Lung (tissue), 12 donors: Measurements from ENCODE around the gene TSPAN19. TPM values are rescaled to one million over a fixed set of nuclear protein-coding genes. Genes with fewer than 3 reads are reported as not detected.

Experiments used
- ATAC-seq: fragments of 200-7000 bp; cut with Tn5 transposase; one replicate; pipeline ENCODE4 v1.9.1; 2020; ENCODE audit warnings: moderate number of reproducible peaks; ENCODE audit not compliant: insufficient read depth, low FRiP score
- DNase-seq, 3 donors: peaks; one replicate each; pipeline ENCODE4 v3.0.0-alpha.2; 2013 to 2017
- H3K27ac ChIP-seq, 2 donors: one replicate each; pipeline ENCODE4 v1.5.1; 2013; ENCODE audit warnings: mild to moderate bottlenecking in 2 of 2, moderate library complexity in 2 of 2, control low read depth in 1 of 2, inconsistent platforms in 1 of 2, low read depth in 1 of 2, low read length in 1 of 2
- H3K27me3 ChIP-seq, 3 donors: one replicate each; pipeline ENCODE4 v1.5.1; 2013; ENCODE audit warnings: low read length in 2 of 3; ENCODE audit not compliant: control insufficient read depth in 3 of 3, insufficient read depth in 3 of 3
- H3K36me3 ChIP-seq, 4 donors: one replicate each; pipeline ENCODE4 v1.5.1; 2013; ENCODE audit warnings: low read length in 4 of 4, mild to moderate bottlenecking in 1 of 4, moderate library complexity in 1 of 4; ENCODE audit not compliant: control insufficient read depth in 4 of 4, insufficient read depth in 4 of 4
- H3K4me1 ChIP-seq, 5 donors: one replicate each; pipeline ENCODE4 v1.5.1; 2013; ENCODE audit warnings: low read length in 5 of 5, mild to moderate bottlenecking in 2 of 5, moderate library complexity in 1 of 5; ENCODE audit not compliant: control insufficient read depth in 5 of 5, insufficient read depth in 5 of 5
- H3K4me3 ChIP-seq: one replicate; pipeline ENCODE4 v1.5.1; 2013; ENCODE audit warnings: mild to moderate bottlenecking, control low read depth, moderate library complexity
- H3K9ac ChIP-seq, 2 donors: one replicate each; pipeline ENCODE4 v1.5.1; 2013; ENCODE audit warnings: low read length in 2 of 2, control low read depth in 1 of 2; ENCODE audit not compliant: insufficient read depth in 1 of 2
- H3K9me3 ChIP-seq, 4 donors: one replicate each; pipeline ENCODE4 v1.5.1; 2013; ENCODE audit warnings: low read length in 3 of 4, mild to moderate bottlenecking in 1 of 4, moderate library complexity in 1 of 4; ENCODE audit not compliant: control insufficient read depth in 4 of 4, insufficient read depth in 3 of 4
- CTCF ChIP-seq: IDR thresholded peaks from 2 replicates; pipeline ENCODE4 v1.5.1; 2012; ENCODE audit warnings: mild to moderate bottlenecking; ENCODE audit errors: control extremely low read depth, extremely low read depth
- whole genome bisulfite sequencing, 2 donors: extraction: QIAGEN DNeasy Blood & Tissue Kit; methylation state at CpG; one replicate each; pipeline ENCODE4 v1.1.7; 2013; 5-methylcytosine and 5-hydroxymethylcytosine counted together
- polyA plus RNA-seq, 2 donors: library from polyadenylated mRNA; stranded (reverse); fragments of 200-250 nt; gene quantifications; one replicate each; pipeline ENCODE4 v1.2.1, GENCODE V29; 2013
- total RNA-seq, 2 donors: library from RNA; depleted of rRNA in 1 of 2; stranded (reverse); fragments of >200 nt in 1 of 2; gene quantifications; one replicate each; pipeline ENCODE4 v1.2.1, GENCODE V29; 2014 to 2021
- donor health status: control.
- donor health status: control.
- donor health status: Bipolar disorder and iron deficiency.
- donor health status: healthy.
- donor health status: DM: yes; HTN: yes; CAD: no.

TSPAN19 gene
- total and polyA plus RNA-seq, 4 donors, result 10.5 to 21.5 (median 15.4) TPM

- TF ChIP-seq CTCF, result no peak
- H3K27ac ChIP-seq, result no peak overlapping the region
- no peaks in the 10 kb centered on the region for H3K9me3 ChIP-seq
- H3K9ac ChIP-seq, result no peak overlapping the region
- DNase-seq (no peak), ATAC-seq (no peak)
- H3K4me3 ChIP-seq, result no peak overlapping the region
- no peaks in the 10 kb centered on the region for H3K4me1 ChIP-seq
- 86 to 98% methylated on average over 1 of the region's 1 CpG for WGBS, 2 donors
- H3K27me3 ChIP-seq, result no peaks in the 10 kb centered on the region
- no peaks in the 10 kb centered on the region for H3K36me3 ChIP-seq
Observed at GRCh38 chr12:84982888-84983287, 53.2 kb downstream of the TSPAN19 start.

GRCh38 chr12:84978921-84979320 is 57.2 kb downstream of the TSPAN19 start:
- no peaks in the 10 kb centered on the region for H3K27me3 ChIP-seq
- H3K9ac ChIP-seq, result no peak overlapping the region
- WGBS, 2 donors, result 36 to 65% methylated on average over 1 of the region's 1 CpG
- no peak for TF ChIP-seq CTCF
- ATAC-seq, result no peak
- no peaks in the 10 kb centered on the region for H3K36me3 ChIP-seq
- DNase-seq, result no peak
- peaks cover 0 to 2% (median 0%) of the 10 kb centered on the region in 4 donors for H3K9me3 ChIP-seq
- no peak overlapping the region for H3K27ac ChIP-seq
- no peak overlapping the region for H3K4me3 ChIP-seq
- H3K4me1 ChIP-seq, result no peaks in the 10 kb centered on the region

GRCh38 chr12:84976133-84976532 is 59.9 kb downstream of the TSPAN19 start:
- no peak for ATAC-seq
- Histone ChIP-seq H3K27ac (no peak overlapping the region), H3K36me3 (no peaks in the 10 kb centered on the region), H3K4me3 (no peak overlapping the region), H3K9me3 (peaks cover 0 to 2% (median 0%) of the 10 kb centered on the region in 4 donors), H3K4me1 (no peaks in the 10 kb centered on the region), H3K27me3 (no peaks in the 10 kb centered on the region), H3K9ac (no peak overlapping the region)
- TF ChIP-seq CTCF, result no peak
- WGBS, 2 donors, result 94% methylated on average over 3 of the region's 3 CpGs
- no peak for DNase-seq

- no peak for TF ChIP-seq CTCF
- 94 to 97% methylated on average over 2 of the region's 2 CpGs for WGBS, 2 donors
Observed at GRCh38 chr12:84974155-84974815, 61.8 kb downstream of the TSPAN19 start.

More at GRCh38 chr12:84974155-84974815, 61.8 kb downstream of the TSPAN19 start:
- Histone ChIP-seq H3K27me3 (no peaks in the 10 kb centered on the region), H3K27ac (no peak overlapping the region), H3K9me3 (peaks cover 0 to 2% (median 0%) of the 10 kb centered on the region in 4 donors), H3K4me1 (no peaks in the 10 kb centered on the region), H3K9ac (no peak overlapping the region), H3K4me3 (no peak overlapping the region), H3K36me3 (no peaks in the 10 kb centered on the region)
- DNase-seq (no peak), ATAC-seq (no peak)
